NCI-H128 (cell line): ENCODE measurements around the gene C16orf95.
"Not testable (repeated sequence)": the region's sequence is repeated elsewhere in the genome, so short reads cannot be mapped to it uniquely, and the experiment has no call there.

Source experiments
- DNase-seq: peaks from one replicate; lab custom pipeline; 2025; ENCODE audit not compliant: unreplicated experiment; lab: John Stamatoyannopoulos, UW

Gene C16orf95

GRCh38 chr16:87346517-87347060 lies 29.4 kb upstream of the C16orf95 start:
- no peak for DNase-seq

GRCh38 chr16:87345726-87346424 lies 28.7 kb upstream of the C16orf95 start:
- DNase-seq: no peak

- no peak for DNase-seq
Observed at GRCh38 chr16:87344931-87345631, 27.9 kb upstream of the C16orf95 start.

- no peak for DNase-seq
Observed at GRCh38 chr16:87344165-87344930, 27.2 kb upstream of the C16orf95 start.

- no peak for DNase-seq
Observed at GRCh38 chr16:87343753-87344050, 26.5 kb upstream of the C16orf95 start.

GRCh38 chr16:87342978-87343752 lies 26.0 kb upstream of the C16orf95 start:
- DNase-seq: no peak

- no peak for DNase-seq
Observed at GRCh38 chr16:87342504-87342903, 25.3 kb upstream of the C16orf95 start.

GRCh38 chr16:87340198-87340597 lies 23.0 kb upstream of the C16orf95 start:
- no peak for DNase-seq

- not testable (repeated sequence) for DNase-seq
Observed at GRCh38 chr16:87339724-87340105, 22.5 kb upstream of the C16orf95 start.

- DNase-seq: no peak
Observed at GRCh38 chr16:87339086-87339723, 22.0 kb upstream of the C16orf95 start.

- DNase-seq: no peak
Observed at GRCh38 chr16:87338155-87338765, 21.1 kb upstream of the C16orf95 start.

GRCh38 chr16:87337262-87337771 lies 20.1 kb upstream of the C16orf95 start:
- DNase-seq: no peak

- DNase-seq: no peak
Observed at GRCh38 chr16:87336434-87337240, 19.4 kb upstream of the C16orf95 start.

- DNase-seq: no peak
Observed at GRCh38 chr16:87335625-87336433, 18.6 kb upstream of the C16orf95 start.

- no peak for DNase-seq
Observed at GRCh38 chr16:87334651-87335624, 17.7 kb upstream of the C16orf95 start.

GRCh38 chr16:87333581-87334331 lies 16.6 kb upstream of the C16orf95 start:
- DNase-seq: no peak
